Osteoblast (primary cell): Measurements from ENCODE around the gene PARD3. TPM values are rescaled to one million over a fixed set of nuclear protein-coding genes. Genes with fewer than 3 reads are reported as not detected.

Experiments used
- DNase-seq: peaks from one replicate; pipeline ENCODE4 v3.0.0; 2011; ENCODE audit warnings: low spot score, mixed read lengths; ENCODE audit not compliant: insufficient read length; ENCODE audit errors: missing footprints
- H2AFZ ChIP-seq: 2 replicates; pipeline ENCODE4 v1.6.0; 2011; ENCODE audit warnings: mild to moderate bottlenecking, low read length
- H3K27ac ChIP-seq: 2 replicates; pipeline ENCODE4 v1.5.1; 2011; ENCODE audit warnings: mild to moderate bottlenecking, low read depth, low read length, moderate library complexity
- H3K27me3 ChIP-seq: 2 replicates; pipeline ENCODE4 v1.6.0; 2012; ENCODE audit warnings: mild to moderate bottlenecking, control low read depth, inconsistent platforms, low read length, moderate library complexity; ENCODE audit not compliant: insufficient read depth
- H3K36me3 ChIP-seq: 2 replicates; pipeline ENCODE4 v1.5.1; 2011; ENCODE audit warnings: mild to moderate bottlenecking, low read length, control low read depth, moderate library complexity; ENCODE audit not compliant: insufficient read depth
- H3K4me1 ChIP-seq: 2 replicates; pipeline ENCODE4 v1.5.1; 2011; ENCODE audit warnings: mild to moderate bottlenecking, low read length, control low read depth, moderate library complexity; ENCODE audit not compliant: insufficient read depth
- H3K4me2 ChIP-seq: 2 replicates; pipeline ENCODE4 v1.6.0; 2011; ENCODE audit warnings: mild to moderate bottlenecking, low read length; ENCODE audit not compliant: insufficient read depth
- H3K4me3 ChIP-seq: fragments of 200-600 bp; sonication (generic); 3 replicates; pipeline ENCODE4 v1.5.1; 2012; ENCODE audit warnings: mild to moderate bottlenecking, low read length, inconsistent platforms; ENCODE audit not compliant: insufficient read depth
- H3K79me2 ChIP-seq: 2 replicates; pipeline ENCODE4 v1.6.0; 2012; ENCODE audit warnings: mild to moderate bottlenecking, low read length, control low read depth, inconsistent platforms; ENCODE audit not compliant: insufficient read depth
- H3K9me3 ChIP-seq: 2 replicates; pipeline ENCODE4 v1.5.1; 2011; ENCODE audit warnings: low read depth, low read length, control low read depth
- H4K20me1 ChIP-seq: 2 replicates; pipeline ENCODE4 v1.6.0; 2012; ENCODE audit warnings: mild to moderate bottlenecking, low read length, control low read depth; ENCODE audit not compliant: insufficient read depth
- total RNA-seq: library from RNA; depleted of rRNA; stranded (reverse); fragments of >200 nt; gene quantifications from 2 replicates; pipeline ENCODE4 v1.2.3, GENCODE V29; 2012
- TF ChIP-seq, protein P1 (sequence below): IDR thresholded peaks from 2 replicates; pipeline ENCODE4 v1.5.1; 2011; ENCODE audit warnings: mild to moderate bottlenecking, low read depth, low read length, moderate library complexity; ENCODE audit errors: extremely low read depth

The PARD3 gene
- total RNA-seq, 1 donor = 71.7 TPM

DNA sequence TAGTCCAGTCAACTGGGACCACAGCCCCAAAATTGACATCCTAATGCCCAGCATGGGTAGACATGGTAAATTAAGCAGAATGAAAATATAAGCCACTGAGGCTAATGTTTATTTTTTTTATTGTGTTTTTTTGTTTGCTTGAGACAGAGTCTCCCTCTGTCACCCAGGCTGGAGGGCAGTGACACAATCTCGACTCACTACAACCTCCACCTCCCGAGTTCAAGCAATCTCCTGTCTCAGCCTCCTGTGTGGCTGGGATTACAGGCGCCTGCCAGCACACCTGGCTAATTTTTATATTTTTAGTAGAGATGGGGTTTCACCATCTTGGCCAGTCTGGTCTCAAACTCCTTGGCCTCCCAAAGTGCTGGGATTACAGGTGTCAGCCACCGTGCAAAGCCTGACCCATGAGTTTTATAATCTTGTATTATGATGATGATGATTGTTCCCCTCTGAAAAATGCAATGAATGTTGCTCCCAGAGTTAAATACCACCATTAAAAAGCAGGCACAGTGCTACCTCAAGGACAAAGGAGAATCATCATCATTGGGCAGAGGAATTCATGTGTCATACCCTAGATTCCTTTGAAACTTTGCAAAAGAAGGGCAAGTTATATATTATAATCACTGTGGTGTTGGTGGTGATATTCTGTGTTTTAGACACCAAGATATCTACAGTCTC lies 228.0 kb downstream of the PARD3 start:
- Histone ChIP-seq H4K20me1 (peaks cover 9% of the 10 kb centered on the region), H3K4me3 (no peak overlapping the region), H3K79me2 (no peaks in the 10 kb centered on the region), H2AFZ (no peak overlapping the region), H3K4me2 (no peak overlapping the region), H3K27ac (no peak overlapping the region), H3K27me3 (no peaks in the 10 kb centered on the region), H3K4me1 (peaks cover 17% of the 10 kb centered on the region), H3K36me3 (no peaks in the 10 kb centered on the region), H3K9me3 (no peaks in the 10 kb centered on the region)
- TF ChIP-seq, protein P1, sequence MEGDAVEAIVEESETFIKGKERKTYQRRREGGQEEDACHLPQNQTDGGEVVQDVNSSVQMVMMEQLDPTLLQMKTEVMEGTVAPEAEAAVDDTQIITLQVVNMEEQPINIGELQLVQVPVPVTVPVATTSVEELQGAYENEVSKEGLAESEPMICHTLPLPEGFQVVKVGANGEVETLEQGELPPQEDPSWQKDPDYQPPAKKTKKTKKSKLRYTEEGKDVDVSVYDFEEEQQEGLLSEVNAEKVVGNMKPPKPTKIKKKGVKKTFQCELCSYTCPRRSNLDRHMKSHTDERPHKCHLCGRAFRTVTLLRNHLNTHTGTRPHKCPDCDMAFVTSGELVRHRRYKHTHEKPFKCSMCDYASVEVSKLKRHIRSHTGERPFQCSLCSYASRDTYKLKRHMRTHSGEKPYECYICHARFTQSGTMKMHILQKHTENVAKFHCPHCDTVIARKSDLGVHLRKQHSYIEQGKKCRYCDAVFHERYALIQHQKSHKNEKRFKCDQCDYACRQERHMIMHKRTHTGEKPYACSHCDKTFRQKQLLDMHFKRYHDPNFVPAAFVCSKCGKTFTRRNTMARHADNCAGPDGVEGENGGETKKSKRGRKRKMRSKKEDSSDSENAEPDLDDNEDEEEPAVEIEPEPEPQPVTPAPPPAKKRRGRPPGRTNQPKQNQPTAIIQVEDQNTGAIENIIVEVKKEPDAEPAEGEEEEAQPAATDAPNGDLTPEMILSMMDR = no peak
- no peak for DNase-seq

GRCh38 chr10:34585422-34586112 lies 229.5 kb downstream of the PARD3 start:
- no peaks in the 10 kb centered on the region for H3K9me3 ChIP-seq
- H3K27ac ChIP-seq = no peak overlapping the region
- no peaks in the 10 kb centered on the region for H3K36me3 ChIP-seq
- DNase-seq = no peak
- H3K79me2 ChIP-seq = no peaks in the 10 kb centered on the region
- TF ChIP-seq, protein P1 = no peak
- no peak overlapping the region for H3K4me3 ChIP-seq
- peaks cover 6% of the 10 kb centered on the region for H4K20me1 ChIP-seq
- no peaks in the 10 kb centered on the region for H3K27me3 ChIP-seq
- no peak overlapping the region for H3K4me2 ChIP-seq
- no peak overlapping the region for H2AFZ ChIP-seq
- H3K4me1 ChIP-seq = peaks cover 23% of the 10 kb centered on the region

GRCh38 chr10:34584164-34584563 lies 230.9 kb downstream of the PARD3 start:
- no peaks in the 10 kb centered on the region for H3K9me3 ChIP-seq
- no peaks in the 10 kb centered on the region for H3K79me2 ChIP-seq
- no peak overlapping the region for H3K27ac ChIP-seq
- H3K27me3 ChIP-seq = no peaks in the 10 kb centered on the region
- H3K4me3 ChIP-seq = no peak overlapping the region
- H4K20me1 ChIP-seq = peaks cover 6% of the 10 kb centered on the region
- TF ChIP-seq, protein P1 = no peak
- peaks cover 28% of the 10 kb centered on the region for H3K4me1 ChIP-seq
- peak overlapping the region; percentile 29 for H3K4me2 ChIP-seq
- no peaks in the 10 kb centered on the region for H3K36me3 ChIP-seq
- DNase-seq = no peak
- H2AFZ ChIP-seq = no peak overlapping the region

DNA sequence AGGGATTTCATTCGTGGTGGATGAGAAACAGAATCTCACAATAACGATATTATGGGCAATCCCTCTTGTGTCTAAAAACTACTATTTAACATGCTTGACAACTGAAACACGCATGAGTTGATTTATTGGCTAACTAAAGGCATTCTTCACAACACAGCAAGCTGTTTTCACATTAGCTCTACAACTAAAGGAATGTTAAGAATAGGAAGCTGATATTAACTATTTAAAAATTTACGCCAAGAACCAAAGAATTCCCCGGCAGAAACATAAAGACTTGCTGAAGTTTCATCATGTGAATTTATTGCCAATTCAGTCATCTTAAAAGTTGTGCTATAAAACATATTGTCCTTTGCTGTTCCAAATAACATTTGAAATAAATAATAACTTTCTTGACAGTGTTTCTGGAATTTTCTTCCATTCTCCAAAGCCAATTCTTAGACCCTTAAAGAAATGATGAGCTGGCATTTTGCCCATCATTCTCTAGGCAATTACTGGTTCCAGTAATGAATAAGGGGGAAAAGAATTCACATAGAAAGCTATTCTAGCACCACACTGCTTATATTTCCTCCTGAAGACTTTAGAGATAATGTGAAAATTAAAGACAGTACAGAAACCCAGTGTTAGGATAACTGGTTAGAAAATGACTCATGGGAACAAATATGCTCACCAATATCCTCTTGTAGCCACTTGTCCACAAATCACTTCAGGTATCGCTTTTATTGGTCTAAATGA lies 233.1 kb downstream of the PARD3 start:
- no peaks in the 10 kb centered on the region for H3K9me3 ChIP-seq
- H3K4me3 ChIP-seq = no peak overlapping the region
- peak overlapping the region; percentile 4 for H3K4me2 ChIP-seq
- H3K27ac ChIP-seq = no peak overlapping the region
- no peak for DNase-seq
- H3K79me2 ChIP-seq = no peaks in the 10 kb centered on the region
- no peaks in the 10 kb centered on the region for H3K36me3 ChIP-seq
- TF ChIP-seq, protein P1 = no peak
- H3K27me3 ChIP-seq = no peaks in the 10 kb centered on the region
- H4K20me1 ChIP-seq = peaks cover 6% of the 10 kb centered on the region
- peaks cover 28% of the 10 kb centered on the region for H3K4me1 ChIP-seq
- no peak overlapping the region for H2AFZ ChIP-seq
